Activated gamma-delta T cell (primary cell): ENCODE results near the gene SLCO3A1.

Source experiments
- DNase-seq: peaks from one replicate; lab custom pipeline; 2025; lab: John Stamatoyannopoulos, UW

SLCO3A1 gene

GRCh38 chr15:91912336-91912735 lies 58.8 kb downstream of the SLCO3A1 start:
- no peak for DNase-seq

DNA sequence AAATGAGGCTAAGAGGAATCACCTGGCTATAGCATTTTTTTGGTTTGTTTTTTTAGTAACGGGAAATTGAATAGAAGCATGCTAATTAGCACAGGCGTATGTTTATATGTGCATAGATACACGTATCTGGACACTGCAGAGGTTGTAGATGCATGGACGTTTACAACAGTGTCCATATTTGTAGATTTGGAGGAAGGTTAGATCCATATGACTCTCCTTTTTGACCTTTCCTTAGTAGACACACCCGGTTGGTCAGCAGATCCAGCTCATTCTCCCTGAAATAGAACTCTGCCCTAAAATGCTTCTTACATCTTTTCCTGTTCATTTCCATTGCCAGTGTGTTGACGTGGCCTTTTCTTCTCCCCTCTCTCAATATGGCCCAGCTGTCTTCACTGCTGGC lies 60.1 kb downstream of the SLCO3A1 start:
- no peak for DNase-seq

GRCh38 chr15:91915576-91915975 lies 62.1 kb downstream of the SLCO3A1 start:
- DNase-seq, result no peak

DNA sequence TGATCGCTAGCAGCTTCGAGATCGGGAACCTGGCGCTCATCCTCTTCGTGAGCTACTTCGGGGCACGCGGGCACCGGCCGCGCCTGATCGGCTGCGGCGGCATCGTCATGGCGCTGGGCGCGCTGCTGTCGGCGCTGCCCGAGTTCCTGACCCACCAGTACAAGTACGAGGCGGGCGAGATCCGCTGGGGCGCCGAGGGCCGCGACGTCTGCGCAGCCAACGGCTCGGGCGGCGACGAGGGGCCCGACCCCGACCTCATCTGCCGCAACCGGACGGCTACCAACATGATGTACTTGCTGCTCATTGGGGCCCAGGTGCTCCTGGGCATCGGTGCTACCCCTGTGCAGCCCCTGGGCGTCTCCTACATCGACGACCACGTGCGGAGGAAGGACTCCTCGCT lies 62.5 kb downstream of the SLCO3A1 start:
- DNase-seq, result no peak

DNA sequence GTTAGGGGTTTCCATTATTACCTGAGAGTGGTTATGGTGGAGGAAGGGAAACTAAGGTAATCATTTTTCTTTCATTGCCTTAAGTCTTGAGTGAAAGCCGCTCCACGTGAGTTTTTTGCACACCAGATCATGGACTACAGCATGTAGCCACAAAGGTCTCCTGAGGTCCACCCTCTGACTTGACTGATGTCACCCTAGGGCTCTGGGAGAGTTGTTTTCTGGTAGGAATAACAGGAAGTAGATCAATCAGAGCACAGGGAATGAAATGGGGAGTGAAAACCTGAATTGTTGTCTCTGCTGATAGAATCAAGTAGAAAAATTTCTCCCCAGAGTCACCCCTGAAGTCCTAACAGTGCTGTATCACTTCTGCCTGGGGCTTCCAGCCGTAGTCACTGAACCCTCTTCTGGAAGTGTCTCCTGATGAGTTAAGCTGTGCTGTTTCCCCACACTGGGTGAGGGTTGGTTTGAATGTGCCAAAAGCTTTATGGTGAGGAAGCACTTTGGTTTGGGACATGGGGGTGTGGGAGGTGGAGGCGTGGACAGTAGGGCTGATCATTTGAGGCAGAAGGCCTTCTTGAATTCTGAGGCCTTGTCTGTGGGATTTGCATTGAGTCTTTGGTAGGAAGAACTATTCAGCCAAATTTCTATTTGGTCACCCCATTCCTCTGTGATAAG lies 64.3 kb downstream of the SLCO3A1 start:
- DNase-seq, result no peak

- no peak for DNase-seq
Observed at GRCh38 chr15:91919014-91919534, 65.6 kb downstream of the SLCO3A1 start.

GRCh38 chr15:91921188-91921842 lies 67.8 kb downstream of the SLCO3A1 start:
- no peak for DNase-seq

DNA sequence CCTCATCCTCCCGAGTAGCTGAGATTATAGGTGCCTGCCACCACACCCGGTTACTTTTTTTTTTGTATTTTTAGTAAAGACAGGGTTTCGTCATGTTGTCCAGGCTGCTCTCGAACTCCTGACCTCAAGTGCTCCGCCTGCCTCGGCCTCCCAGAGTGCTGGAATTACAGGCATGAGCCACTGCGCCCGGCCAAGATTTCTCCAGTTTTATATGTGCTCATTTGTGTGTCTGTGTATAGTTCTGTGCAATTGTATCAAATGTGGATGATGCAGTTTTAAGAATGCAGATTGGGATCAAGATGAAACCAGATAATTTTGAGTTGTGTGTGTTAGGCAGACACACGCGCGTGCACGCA lies 68.3 kb downstream of the SLCO3A1 start:
- no peak for DNase-seq

GRCh38 chr15:91922646-91923547 lies 69.4 kb downstream of the SLCO3A1 start:
- DNase-seq, result no peak

DNA sequence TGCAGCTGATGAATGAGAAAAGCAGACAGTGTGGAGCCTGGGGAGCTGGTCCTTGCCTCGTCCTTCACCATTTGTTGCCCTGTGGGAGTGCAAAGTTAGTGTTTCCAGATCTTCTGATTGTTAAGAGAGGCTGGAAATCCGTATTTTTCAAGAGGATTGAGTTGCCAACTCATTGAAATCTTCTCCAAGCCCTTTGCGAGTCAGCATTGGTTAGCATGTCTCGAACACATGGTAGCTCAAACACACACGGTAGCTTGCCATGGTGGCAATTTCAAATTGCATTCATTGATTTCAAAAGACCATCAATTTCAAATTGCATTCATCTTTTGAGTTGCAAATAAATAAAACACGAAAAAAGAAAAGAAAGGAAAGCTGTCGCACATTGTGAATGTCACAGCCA lies 70.7 kb downstream of the SLCO3A1 start:
- DNase-seq, result no peak

DNA sequence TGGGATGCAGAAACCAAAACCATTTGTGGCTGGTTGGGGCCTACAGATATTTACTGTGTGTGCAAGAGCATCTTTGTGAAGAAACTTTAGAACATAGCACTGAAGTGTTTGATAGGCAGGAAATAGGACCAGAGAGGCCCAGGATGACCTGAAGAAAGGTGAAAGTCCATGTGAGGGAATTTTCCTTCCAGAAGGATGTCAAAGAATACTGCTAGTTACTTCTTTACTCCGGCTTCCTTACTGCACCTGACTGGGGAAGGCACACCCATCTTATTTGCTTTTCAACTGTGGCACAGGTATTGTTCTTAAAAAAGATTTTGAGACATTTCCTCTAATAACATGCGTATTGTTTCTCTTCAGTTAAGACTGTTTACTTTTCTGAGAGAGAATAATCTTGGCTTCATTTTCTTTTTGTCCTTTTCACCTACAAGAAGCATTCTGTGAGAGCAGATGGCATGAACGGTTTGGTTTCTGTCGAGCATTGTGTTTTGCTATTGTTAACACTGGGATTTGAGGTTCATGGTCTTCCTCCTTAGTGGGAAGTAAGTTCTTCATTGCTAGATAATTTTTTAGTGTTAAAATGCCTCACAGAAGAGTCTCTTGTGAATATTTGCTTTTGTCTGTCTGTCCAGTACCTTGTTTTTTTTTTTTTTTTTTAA lies 71.5 kb downstream of the SLCO3A1 start:
- DNase-seq, result no peak

GRCh38 chr15:91925794-91926193 lies 72.3 kb downstream of the SLCO3A1 start:
- no peak for DNase-seq

DNA sequence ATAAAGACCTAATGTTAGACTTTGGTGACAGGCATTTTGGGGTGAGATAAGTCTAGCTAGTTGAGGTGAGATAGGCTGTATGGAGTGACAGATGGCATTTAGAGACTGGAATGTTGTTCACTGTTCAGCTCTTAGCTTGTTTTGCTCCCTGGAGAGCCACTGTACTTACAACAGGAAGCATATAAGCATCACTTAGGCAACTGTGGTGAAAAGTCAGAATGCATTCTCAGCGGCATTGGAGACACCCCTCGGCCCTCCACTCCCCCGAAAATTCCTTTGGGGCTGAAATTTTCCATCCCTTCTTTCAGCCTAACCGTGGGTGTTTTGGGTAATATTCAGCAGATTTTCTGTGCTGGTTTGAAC lies 73.4 kb downstream of the SLCO3A1 start:
- no peak for DNase-seq

GRCh38 chr15:91927585-91927984 lies 74.1 kb downstream of the SLCO3A1 start:
- no peak for DNase-seq

DNA sequence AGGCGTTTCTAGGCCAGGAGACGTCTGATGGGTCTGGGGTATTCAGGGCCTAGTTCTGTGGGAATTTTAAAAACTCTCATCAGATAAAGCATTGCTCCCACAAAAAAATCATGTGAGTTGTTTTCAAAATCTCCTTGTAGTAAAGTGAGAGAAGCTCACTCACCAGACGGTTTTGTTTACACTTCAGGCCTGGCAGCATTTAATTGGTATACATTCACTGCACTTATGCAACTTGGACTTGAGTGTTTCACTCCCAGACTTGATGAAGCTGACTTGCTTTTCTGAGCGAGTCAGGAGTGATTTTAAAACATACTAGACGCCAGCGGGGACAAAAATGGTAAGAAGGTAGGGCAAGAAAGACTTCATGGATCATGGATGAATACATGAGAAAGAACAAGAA lies 75.2 kb downstream of the SLCO3A1 start:
- DNase-seq, result no peak

- DNase-seq, result no peak
Observed at GRCh38 chr15:91929509-91929908, 76.0 kb downstream of the SLCO3A1 start.

DNA sequence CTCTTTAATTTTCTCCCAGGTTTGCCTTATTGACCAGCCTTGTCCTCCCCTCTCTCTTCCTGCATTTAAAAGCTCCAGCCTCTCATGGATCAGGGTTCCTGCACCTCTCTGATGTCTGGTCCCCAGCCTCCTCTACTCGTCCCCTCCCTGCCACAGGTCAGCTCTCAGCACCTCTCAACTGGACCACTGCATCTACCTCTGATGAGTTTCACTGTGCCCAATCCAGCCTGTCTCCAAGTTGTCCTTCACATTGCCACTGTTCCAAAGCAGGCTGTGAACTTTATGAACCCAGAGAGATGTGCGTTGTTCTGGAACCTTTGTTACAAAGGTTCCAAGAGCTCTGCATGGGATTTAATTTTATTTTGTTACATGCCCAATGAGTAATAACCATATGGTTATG lies 76.6 kb downstream of the SLCO3A1 start:
- DNase-seq, result no peak

DNA sequence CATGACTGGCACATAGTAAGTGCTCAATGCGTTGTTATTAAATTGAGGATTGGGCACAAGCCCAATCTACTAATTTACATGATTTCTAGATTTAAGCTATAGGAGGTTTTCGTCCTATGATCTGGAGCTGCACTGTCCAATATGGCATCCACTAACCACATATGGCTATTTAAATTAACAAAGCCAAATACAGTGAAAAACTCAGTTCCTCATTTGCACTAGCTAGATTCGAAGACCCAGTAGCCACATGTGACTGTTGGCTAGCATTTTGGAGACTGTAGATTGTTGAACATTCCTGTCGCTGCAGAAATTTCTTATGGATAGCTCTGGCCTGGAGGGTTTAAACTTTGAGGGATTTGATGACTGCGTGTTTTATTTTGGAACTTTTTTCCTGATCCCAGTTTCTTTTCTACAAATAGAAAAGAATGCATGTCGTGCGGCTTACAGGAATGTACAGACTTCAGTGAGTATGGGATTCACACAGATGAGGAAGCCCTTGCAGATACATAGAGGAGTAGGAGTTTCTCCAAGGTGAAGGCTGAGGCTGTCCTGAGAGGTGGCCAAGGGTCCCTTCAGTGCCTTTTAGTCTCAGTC lies 82.8 kb downstream of the SLCO3A1 start:
- DNase-seq, result no peak

DNA sequence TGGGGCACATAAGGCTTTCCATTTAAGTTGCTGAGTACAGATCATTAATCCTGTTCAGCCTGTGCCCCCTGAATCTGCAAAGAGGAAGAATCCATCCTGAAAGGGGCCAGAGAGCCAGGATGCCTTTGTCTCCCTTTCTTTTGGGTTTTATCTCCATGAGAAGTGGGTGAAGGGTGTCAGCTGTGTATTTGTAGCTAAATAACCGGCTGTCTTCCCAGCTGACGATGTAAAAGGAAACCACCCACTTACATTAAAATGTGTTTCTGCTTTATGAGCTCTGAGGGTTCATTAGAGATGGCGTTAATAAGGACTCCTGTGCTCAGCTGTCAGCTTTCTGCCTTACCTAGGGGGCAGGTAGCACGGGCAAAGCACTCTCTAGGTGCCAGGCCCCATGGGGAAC lies 83.4 kb downstream of the SLCO3A1 start:
- no peak for DNase-seq

DNA sequence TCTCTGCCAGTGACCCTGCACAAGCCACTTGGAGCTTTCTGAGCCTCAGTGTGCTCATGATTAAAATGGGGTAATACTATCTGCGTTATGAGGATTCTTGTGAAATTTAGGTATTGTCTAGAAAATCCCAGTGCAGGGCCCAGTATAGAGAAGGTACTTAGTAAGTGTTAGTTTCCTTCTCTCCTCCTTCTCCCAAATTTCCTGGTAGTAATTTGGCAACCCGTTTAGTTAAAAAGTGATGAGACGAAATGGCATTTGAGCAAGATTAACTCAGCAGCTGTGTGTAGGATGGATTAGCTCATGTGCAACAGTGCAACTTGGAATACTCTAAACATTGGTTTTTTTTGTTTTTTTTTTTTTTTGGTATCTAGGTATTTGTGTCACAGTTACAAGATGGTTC lies 84.6 kb downstream of the SLCO3A1 start:
- no peak for DNase-seq

- DNase-seq, result no peak
Observed at GRCh38 chr15:91939403-91939831, 85.9 kb downstream of the SLCO3A1 start.
